GM10248 (cell line): ENCODE results near the gene MAMDC4.

Source experiments
- CTCF ChIA-PET: fragments of 300-600 bp; sonication (Branson Sonifier 250); formaldehyde crosslinking; extraction: SDS; loops from one replicate; lab custom pipeline; 2021; ENCODE audit warnings: antibody characterized with exemption; lab: Yijun Ruan, JAX
- POLR2A ChIA-PET: fragments of 350-650 bp; sonication (Branson Sonifier 250); formaldehyde crosslinking; extraction: SDS; loops from one replicate; lab custom pipeline; 2020; ENCODE audit warnings: antibody characterized with exemption; lab: Yijun Ruan, JAX
- DNase-seq: peaks from one replicate; pipeline ENCODE4 v3.0.0; 2012; ENCODE audit errors: extremely low spot score
- CTCF ChIP-seq: IDR thresholded peaks from 2 replicates; pipeline ENCODE4 v1.5.1; 2012; ENCODE audit warnings: mild to moderate bottlenecking, low read depth; ENCODE audit errors: extremely low read depth, missing control alignments, control extremely low read depth

The MAMDC4 gene

GRCh38 chr9:136852664-136853595 lies 784 bp downstream of the MAMDC4 start:
- CTCF ChIA-PET: interaction anchor here (2.1 kb wide), 1 partner anchor 9 kb away, joined by 5 read pairs; no protein-coding TSS in a partner anchor
- no peak for DNase-seq
- POLR2A ChIA-PET: interaction anchor here (1.2 kb wide), 1 partner anchor 10 kb away, joined by 4 read pairs; the partner anchor contains the start of gene AJM1
- TF ChIP-seq CTCF: no peak

- DNase-seq: no peak
- ChIA-PET POLR2A (no interaction called here), CTCF (interaction anchor here (1.7 to 2.1 kb wide), 2 partner anchors 10 to 181 kb away, joined by 4 to 5 read pairs; no protein-coding TSS in a partner anchor)
- no peak for TF ChIP-seq CTCF
Observed at GRCh38 chr9:136853596-136854112, 1.5 kb downstream of the MAMDC4 start.

GRCh38 chr9:136854113-136854841 lies 2.1 kb downstream of the MAMDC4 start:
- DNase-seq: no peak
- no peak for TF ChIP-seq CTCF
- ChIA-PET POLR2A (no interaction called here), CTCF (interaction anchor here (1.0 to 2.1 kb wide), 3 partner anchors 10 to 181 kb away, joined by 4 to 5 read pairs (median 4); partner anchors contain the start of gene AJM1)

GRCh38 chr9:136854842-136855460 lies 2.8 kb downstream of the MAMDC4 start:
- no peak for TF ChIP-seq CTCF
- CTCF ChIA-PET: interaction anchor here (1.0 to 2.1 kb wide), 3 partner anchors 11 to 180 kb away, joined by 4 to 5 read pairs (median 4); partner anchors contain the start of gene AJM1
- POLR2A ChIA-PET: no interaction called here
- no peak for DNase-seq

- DNase-seq: no peak
- ChIA-PET CTCF (interaction anchor here (1.7 to 2.1 kb wide), 2 partner anchors 12 to 180 kb away, joined by 4 to 5 read pairs; no protein-coding TSS in a partner anchor), POLR2A (interaction anchor here (1.2 kb wide), 1 partner anchor 8 kb away, joined by 4 read pairs; no protein-coding TSS in a partner anchor)
- no peak for TF ChIP-seq CTCF
Observed at GRCh38 chr9:136855461-136856078, 3.4 kb downstream of the MAMDC4 start.
